Amygdala (tissue), 56 donors: ENCODE measurements around the gene GPR42.

Source experiments
- DNase-seq, 56 donors: peaks; one replicate each; lab custom pipeline; 2025; lab: John Stamatoyannopoulos, UW

The GPR42 gene

DNA sequence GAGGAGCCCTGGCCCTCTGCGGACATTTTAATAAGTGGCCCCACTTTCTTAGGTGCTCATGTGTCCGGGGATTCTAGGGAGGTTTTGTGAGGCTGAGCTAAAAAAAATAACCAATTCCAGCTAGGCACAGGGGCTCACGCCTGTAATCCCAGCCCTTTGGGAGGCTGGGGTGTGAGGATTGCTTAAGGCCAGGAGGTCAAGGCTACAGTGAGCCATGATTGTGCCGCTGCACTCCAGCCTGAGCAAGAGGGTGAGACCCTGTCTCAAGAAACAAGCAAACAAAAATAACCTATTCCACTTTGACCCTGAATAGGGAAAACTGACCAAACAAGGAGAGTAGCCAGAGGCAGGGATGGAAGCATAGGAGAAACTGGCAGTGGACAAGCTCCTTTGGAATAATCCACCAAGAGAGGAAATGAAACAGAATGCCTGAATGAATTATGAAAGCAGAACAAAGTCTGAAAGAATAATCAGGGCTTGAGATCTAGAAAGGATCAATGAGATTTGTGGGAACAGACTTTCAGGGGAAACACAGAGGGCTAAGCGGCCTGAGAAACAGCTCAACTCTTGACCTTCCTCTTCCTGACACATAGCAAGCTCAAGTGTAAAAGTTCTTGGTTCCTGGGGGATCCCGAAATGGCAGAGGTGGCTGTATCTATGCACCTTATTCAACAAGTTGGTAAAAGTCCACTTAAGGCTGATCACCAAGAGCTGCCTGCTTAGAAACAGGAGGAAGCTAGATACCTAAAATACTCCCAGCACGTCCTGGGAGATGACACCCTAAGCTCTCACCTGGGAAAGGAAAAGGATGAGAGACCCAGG lies 47.1 kb downstream of the GPR42 start:
- no peak for DNase-seq

DNA sequence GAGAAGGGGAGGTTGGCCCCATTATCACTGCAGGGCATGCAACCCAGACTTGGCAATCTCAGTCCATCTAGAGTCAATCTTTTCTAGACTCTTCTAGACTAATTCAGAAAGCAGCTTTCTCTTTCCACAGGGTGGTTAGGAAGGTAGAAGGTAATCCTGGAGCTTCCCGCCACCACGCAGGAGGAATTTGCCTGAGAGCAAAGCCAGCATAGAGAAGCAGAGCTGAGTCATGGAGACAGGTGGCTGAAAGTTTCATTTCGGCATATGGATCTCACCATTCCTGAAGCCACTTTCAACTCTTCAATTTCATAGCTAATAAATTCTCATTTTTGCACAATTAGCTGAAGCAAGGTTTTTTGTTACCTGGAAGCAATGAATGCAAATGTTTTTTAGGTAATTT lies 48.2 kb downstream of the GPR42 start:
- no peak for DNase-seq

DNA sequence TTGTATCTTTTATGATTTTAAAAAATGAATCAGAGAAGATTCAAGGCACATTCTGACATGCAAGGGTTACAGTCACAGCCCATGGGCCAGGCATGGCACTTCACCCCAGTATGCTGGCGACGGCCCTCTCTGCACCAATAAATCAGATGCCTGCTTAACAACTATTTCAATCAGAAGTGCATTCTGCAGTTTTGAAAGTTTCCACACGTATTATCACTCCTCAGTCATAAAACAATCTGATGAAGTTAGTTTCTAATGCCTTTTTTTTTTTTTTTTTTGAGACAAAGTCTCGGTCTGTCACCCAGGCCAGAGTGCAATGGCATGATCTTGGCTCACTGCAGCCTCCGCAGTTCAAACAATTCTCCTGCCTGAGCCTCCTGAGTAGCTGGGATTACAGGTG lies 48.9 kb downstream of the GPR42 start:
- DNase-seq, result no peak

DNA sequence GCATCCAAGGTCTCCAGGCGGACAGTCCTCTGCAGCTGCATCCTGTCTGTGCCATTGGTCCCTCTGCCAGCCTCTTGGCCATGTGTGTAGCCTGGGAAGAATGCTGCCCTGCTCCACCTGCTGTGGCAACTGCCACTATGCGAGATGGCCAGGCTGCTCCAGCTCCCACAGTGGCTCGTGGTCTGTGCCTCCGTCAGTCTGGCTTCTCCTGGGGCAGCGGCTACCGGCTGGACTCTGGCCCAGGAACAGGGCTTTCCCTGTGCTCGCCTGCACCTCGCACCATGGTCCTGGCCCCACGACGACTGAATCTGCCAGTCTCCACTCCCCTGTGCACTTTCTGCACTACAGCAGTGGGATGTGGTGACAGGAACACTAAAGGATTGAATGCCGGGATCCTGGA lies 50.5 kb downstream of the GPR42 start:
- DNase-seq, result no peak
